ENCODE results near the gene WDR62.

The WDR62 gene

DNA sequence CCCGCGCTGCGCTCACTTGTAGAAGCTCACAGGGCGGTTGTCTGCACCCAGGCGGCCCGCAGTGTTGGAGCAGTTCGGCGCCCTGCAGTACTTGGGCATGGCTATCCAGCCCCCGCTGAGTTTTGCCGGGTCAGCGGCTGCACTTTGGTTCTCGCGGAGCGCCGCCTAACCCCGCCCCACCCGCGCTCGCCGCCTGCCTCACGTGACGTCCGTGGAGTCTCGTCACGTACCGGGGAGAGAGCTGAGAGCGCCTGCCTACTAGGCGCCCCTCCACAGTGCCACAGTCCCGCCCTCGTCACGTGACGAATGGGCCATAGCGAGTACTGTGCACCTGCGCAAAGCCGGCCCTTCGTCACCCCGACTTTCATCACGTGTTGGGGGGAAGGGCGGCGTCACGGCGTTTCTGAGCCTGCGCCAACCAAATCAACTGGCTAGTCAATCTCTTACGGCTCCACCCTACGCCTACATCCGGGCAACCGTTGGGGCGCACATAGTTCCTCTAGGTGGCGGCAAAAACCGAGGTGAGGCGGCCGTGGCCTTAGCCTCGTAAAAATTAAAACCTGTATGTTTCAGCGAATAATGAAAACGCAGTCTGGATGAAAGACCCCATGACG is 471 bp upstream of the WDR62 start, which contains the start of gene THAP8:
THAP8 (minus strand) TSS at position 167 of the 614 bp plus-strand sequence; CDS start at position 99, 68 bp downstream.
- DNase-seq (ENCODE audit: low read depth), result peak; percentile 96
- TF ChIP-seq, protein P1, sequence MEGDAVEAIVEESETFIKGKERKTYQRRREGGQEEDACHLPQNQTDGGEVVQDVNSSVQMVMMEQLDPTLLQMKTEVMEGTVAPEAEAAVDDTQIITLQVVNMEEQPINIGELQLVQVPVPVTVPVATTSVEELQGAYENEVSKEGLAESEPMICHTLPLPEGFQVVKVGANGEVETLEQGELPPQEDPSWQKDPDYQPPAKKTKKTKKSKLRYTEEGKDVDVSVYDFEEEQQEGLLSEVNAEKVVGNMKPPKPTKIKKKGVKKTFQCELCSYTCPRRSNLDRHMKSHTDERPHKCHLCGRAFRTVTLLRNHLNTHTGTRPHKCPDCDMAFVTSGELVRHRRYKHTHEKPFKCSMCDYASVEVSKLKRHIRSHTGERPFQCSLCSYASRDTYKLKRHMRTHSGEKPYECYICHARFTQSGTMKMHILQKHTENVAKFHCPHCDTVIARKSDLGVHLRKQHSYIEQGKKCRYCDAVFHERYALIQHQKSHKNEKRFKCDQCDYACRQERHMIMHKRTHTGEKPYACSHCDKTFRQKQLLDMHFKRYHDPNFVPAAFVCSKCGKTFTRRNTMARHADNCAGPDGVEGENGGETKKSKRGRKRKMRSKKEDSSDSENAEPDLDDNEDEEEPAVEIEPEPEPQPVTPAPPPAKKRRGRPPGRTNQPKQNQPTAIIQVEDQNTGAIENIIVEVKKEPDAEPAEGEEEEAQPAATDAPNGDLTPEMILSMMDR (conservative IDR thresholded peaks at IDR 0.05; ENCODE audit: low read depth, low read length), result peak; percentile 51

DNA sequence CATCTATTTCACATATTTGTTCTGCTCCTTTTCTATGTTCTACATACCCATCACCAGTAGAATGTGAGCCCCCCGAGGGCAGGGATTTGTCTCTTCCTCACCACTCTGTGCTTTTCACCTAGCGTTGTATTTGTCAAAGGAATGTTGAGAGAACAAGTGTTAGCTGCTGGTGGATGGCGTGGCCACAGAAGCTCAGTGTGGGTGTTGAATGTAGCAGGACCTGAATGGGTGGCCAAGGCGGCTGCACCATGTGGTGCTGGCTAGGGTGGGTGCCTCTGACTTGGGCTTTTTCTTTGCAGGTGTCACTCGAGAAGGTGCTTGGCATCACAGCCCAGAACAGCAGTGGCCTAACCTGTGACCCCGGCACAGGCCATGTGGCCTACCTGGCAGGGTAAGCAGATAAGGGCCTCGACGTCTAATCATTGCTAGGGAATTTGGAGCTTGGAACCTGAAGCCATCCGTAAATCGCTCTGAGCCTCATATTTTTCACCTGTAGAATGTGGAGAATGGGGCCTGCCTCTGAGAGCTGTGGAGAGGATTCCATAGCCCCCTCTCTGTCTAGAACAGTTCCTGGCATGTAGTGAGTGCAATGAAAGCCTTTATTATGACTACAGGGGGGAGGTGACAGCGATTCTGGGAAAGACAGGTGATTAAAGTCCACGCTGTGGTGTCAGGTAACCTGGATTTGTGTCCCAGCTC is 3.9 kb downstream of the WDR62 start:
- no peak overlapping the region for H3K4me3 ChIP-seq (ENCODE audit: low read length)
- TF ChIP-seq, protein P1 (conservative IDR thresholded peaks at IDR 0.05; ENCODE audit: low read depth, low read length), result no peak
- no peak for DNase-seq (ENCODE audit: low read depth)

More for the DNA sequence above, 471 bp upstream of the WDR62 start, which contains the start of gene THAP8:
- H3K4me3 ChIP-seq (ENCODE audit: low read length), result peak within 1 kb of the TSS; percentile 66

DNA sequence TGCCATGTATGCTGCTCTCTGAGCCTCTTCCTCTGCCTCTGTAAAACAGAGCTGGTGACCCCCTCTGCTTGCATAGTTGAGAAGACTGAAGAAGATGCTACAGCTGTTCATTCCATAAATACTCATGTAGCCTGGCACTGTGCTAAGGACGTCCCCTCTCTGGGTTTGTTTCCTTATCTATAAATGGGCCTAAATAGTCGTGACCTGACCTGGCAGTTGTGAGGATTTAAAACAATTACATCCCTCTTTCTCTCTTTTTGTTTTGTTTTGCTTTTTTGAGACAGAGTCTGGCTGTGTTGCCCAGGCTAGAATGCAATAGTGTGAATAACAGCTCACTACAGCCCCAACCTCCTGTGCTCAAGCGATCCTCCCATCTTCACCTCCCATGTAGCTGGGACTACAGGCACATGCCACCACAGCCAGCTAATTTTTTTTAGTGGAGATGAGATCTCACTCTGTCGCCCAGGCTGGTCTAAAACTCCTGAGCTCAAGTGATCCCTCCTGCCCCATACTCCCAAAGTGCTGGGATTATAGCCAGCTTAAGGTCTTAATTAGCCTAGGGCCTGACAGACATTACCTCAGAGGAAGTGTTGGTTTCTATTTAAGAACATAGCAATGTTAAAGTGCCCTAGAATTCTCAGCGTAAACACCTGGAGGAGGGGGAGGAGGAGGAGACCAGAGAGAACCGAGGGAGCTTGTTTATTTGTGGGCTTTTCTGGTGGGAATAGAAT is 4.6 kb downstream of the WDR62 start:
- no peak overlapping the region for H3K4me3 ChIP-seq (ENCODE audit: low read length)
- TF ChIP-seq, protein P1 (conservative IDR thresholded peaks at IDR 0.05; ENCODE audit: low read depth, low read length), result no peak

DNA sequence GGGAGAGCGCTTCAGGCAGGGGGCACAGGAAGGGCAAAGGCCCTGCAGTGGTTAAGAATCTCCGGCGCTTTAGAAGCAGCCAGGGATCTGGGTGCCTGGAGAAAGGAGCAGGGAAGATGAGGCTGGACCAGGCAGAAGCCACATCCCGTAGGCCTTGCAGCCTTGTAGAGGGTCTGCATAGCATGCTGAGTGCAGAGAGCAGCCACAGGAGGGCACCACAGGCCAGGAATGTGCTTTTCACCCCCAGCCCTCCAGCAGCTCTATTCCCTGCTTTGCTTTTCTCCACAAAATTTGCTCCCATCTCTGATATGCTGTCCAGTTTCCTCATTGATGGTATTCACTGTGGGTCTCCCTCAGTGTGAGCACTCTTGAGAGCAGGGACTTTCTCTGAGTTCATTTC is 5.7 kb downstream of the WDR62 start:
- DNase-seq (ENCODE audit: low read depth), result peak; percentile 23
- TF ChIP-seq, protein P1 (conservative IDR thresholded peaks at IDR 0.05; ENCODE audit: low read depth, low read length), result peak; percentile 78

More for the DNA sequence above, 4.6 kb downstream of the WDR62 start:
- DNase-seq (ENCODE audit: low read depth), result peak; percentile 58

DNA sequence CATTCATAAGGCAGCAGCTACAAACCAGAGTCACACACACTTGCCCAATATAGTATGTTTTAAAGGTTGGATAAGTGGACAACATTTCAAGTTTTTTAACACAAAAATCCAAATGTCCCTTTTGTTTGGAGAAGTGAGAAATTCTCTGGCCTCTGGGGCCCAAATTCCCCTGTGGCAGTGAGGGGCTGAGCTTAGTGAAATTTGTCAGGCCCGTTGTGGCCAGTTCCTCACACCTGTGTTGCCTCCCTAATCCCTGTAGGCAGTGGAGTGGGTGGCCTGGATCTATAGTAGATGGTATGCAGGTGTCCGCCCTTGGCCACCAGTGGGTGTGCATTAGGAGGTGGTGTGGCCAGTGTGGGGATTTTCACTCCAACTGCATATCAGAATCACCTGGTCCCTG is 6.7 kb downstream of the WDR62 start:
- TF ChIP-seq, protein P1 (conservative IDR thresholded peaks at IDR 0.05; ENCODE audit: low read depth, low read length), result no peak
- H3K4me3 ChIP-seq (ENCODE audit: low read length), result no peak overlapping the region
- DNase-seq (ENCODE audit: low read depth), result no peak

More for the DNA sequence above, 5.7 kb downstream of the WDR62 start:
- no peak overlapping the region for H3K4me3 ChIP-seq (ENCODE audit: low read length)

DNA sequence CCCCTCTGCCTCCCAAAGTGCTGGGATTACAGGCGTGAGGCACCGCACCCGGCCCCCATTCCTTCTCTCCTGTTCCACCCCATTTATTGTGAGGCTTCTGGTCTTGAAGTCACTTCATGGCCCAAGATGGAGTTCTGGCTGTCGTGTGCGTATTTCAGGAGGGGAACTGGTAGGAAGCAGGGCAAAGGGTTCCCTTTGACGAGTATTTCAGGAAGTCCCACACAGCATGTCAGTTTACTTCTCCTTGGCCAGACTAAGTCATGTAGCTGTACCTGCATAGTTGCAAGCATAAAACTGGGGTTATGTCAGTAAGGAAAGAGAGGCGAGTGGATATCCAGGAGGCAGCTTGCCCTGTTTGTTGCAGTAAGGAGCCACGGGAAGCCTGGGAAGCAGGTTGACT is 10.1 kb downstream of the WDR62 start:
- no peak overlapping the region for H3K4me3 ChIP-seq (ENCODE audit: low read length)
- TF ChIP-seq, protein P1 (conservative IDR thresholded peaks at IDR 0.05; ENCODE audit: low read depth, low read length), result no peak
- no peak for DNase-seq (ENCODE audit: low read depth)
